ENCODE results near the gene KRT80. TPM values are rescaled to one million over a fixed set of nuclear protein-coding genes. Genes with fewer than 3 reads are reported as not detected.

The KRT80 gene
- total RNA-seq = 0.11 and 0.55 TPM in 2 replicates

DNA sequence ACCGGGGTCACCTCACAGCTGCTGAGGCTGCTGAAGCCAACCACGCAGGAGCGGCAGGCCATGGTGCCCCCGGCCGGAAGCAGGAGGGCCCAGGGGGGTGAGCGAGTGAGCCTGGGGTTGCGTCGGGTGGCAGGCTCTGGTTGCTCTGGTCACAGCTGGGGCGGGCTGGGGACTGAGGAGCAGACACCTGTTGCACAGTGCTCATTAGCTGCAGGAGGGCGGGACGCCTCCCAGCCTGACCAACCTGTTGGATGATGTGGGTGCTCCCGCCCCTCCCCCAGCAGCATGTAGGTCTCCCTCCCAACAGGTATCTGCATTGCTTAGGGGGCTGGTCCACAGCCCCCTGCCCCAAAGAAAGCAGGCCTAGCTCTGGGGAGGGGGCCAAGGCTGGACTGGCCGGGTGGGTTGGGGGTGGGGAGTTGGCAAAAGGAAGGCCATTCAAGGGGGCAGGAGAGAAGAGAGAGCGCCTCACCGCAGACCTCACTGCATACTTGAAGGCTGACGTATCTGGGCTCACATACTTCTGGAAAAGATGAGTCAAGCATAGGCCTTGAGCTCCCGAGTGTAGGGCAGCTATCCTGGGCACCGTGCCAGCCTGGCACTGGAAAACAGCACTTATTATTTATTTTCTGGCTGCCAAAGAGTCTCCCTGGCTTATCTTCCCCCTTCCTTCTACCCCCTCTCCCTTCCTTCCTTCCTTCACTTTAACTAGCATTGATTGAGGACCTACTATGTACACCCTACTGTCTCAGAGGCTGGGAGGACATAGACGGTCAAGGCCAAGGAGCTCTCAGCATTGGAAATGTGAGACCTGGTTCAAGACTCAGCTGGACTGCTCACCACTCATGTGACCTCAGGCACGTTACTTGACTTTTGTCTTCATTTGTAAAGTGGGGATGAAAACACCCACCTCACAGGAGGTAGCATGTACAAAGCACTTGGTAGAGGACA, at the start of gene KRT80:
Gene KRT80 (minus strand): TSS at position 174 of the 951 bp plus-strand sequence. CDS start 112 bp downstream, at position 62.

DNA sequence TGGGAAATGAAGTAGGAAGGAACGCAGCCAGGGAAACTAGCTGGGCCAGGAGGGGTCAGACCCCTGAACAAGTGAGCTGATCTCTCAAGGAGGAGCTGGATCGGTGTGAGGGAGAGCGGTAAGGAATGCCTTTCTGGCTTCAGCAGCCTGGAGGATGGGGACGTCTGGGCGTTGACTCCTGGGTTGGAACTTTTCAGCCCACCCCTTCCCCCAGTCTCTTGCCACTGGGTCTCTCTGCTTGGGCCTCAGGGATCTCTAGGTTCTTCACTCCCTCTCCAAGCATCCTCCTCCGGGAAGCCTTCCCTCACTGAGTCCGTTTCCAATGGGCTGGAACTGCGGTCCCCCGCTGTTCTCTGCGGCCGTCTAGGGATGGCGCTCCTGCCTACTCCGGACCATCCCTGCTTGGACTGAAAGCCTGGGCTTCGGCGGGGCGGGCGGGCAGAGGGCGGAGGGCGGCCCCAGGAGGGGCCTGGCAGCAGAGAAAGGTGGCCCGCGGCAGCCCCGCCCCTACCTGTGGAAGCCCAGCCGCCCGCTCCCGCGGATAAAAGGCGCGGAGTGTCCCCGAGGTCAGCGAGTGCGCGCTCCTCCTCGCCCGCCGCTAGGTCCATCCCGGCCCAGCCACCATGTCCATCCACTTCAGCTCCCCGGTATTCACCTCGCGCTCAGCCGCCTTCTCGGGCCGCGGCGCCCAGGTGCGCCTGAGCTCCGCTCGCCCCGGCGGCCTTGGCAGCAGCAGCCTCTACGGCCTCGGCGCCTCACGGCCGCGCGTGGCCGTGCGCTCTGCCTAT, 41.1 kb upstream of the KRT80 start, which contains the start of gene KRT7:
Gene KRT7 (plus strand): TSS at position 570 of the 788 bp plus-strand sequence. CDS start 54 bp downstream, at position 624.

Other genes with a start within 250 kb of the KRT80 start
- 8.1 and 12.4 TPM in 2 replicates for gene ACVR1B, start 240.3 kb downstream of the KRT80 start, total RNA-seq
- gene TAMALIN, start 185.1 kb downstream of the KRT80 start, total RNA-seq = 0.23 and 0.27 TPM in 2 replicates
- gene NR4A1, start 140.6 kb downstream of the KRT80 start, total RNA-seq = 2.5 and 3.1 TPM in 2 replicates
- gene ATG101, start 122.0 kb downstream of the KRT80 start, total RNA-seq = 68.9 and 82.1 TPM in 2 replicates
- not detected in 2 replicates for gene SMIM41, start 112.3 kb downstream of the KRT80 start, total RNA-seq
- 131 and 353 TPM in 2 replicates for gene KRT7, start 41.2 kb upstream of the KRT80 start, total RNA-seq
- 0.08 TPM in 1 of 2 replicates, not detected in the other for gene KRT86, start 82.6 kb upstream of the KRT80 start, total RNA-seq
- gene KRT81, start 99.5 kb upstream of the KRT80 start, total RNA-seq = 0.08 and 0.19 TPM in 2 replicates
- not detected in 2 replicates for gene KRT83, start 129.4 kb upstream of the KRT80 start, total RNA-seq
- not detected in 2 replicates for gene KRT85, start 175.5 kb upstream of the KRT80 start, total RNA-seq
- not detected in 2 replicates for gene KRT84, start 193.6 kb upstream of the KRT80 start, total RNA-seq
- not detected in 2 replicates for gene KRT82, start 214.3 kb upstream of the KRT80 start, total RNA-seq
- 4.9 and 7.4 TPM in 2 replicates for gene KRT75, start 242.4 kb upstream of the KRT80 start, total RNA-seq